HG03095 (cell line): ENCODE results near the gene STRN3.
A peak's percentile ranks its signal among the peaks of the same experiment; 100 is the strongest.
"Not testable (repeated sequence)": the region's sequence is repeated elsewhere in the genome, so short reads cannot be mapped to it uniquely, and the experiment has no call there.

Experiments used
- ATAC-seq: cut with Tn5 transposase; IDR thresholded peaks from one replicate; pipeline ENCODE4 v1.9.1; 2021; ENCODE audit warnings: moderate library complexity; ENCODE audit not compliant: unreplicated experiment

The STRN3 gene

GRCh38 chr14:30972882-30973582 is 53.1 kb downstream of the STRN3 start:
- ATAC-seq, result no peak

DNA sequence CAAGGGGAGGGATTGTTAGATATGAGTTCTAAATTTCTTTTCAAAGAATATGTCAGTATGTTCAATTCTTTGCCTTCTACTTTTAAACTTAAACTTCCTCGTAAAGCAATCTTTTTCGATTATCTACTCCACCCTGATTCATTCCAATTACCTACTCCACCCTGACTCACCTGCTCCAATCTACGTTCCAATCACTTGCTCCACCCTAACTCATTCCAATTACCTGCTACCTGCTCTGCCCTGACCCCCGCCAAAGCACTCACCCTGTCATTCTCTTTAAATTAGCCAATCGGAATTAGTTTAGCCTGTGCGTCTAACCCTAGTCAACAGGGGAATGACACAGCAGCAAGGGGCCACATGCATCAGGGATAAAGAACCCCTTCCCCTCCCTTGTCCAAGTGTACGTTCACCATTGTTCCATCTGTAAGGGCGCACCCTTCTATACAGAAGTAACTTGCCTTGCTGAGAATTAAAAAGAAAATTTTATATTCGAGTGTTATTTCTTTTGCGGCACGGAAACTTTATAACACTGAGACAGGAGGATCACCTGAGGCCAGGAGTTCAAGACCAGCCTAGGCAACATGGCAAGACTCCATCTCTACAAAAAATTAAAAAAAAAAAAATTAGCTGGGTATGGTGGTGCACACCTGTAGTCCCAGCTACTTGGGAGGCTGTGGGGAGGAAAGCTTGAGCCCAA is 54.0 kb downstream of the STRN3 start:
- ATAC-seq, result not testable (repeated sequence)

DNA sequence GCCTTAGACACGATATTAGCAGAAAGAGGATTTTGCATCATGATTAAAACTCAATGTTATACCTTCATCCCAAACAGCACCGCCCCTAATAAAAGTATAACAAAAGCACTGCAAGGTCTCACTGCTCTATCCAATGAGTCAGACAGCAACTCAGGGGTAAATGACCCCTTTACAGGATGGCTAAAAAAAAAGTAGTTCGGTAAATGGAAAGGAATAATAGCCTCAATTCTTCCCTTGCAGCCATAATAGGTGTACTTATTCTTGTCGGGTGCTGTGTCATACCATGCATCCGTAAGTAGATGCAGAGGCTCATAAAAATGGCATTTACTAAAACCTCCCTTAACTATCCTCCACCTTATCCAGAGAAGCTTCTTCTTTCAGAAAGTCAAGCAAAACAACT is 54.6 kb downstream of the STRN3 start:
- no peak for ATAC-seq

GRCh38 chr14:30969796-30970195 is 56.4 kb downstream of the STRN3 start:
- ATAC-seq, result peak; percentile 52

DNA sequence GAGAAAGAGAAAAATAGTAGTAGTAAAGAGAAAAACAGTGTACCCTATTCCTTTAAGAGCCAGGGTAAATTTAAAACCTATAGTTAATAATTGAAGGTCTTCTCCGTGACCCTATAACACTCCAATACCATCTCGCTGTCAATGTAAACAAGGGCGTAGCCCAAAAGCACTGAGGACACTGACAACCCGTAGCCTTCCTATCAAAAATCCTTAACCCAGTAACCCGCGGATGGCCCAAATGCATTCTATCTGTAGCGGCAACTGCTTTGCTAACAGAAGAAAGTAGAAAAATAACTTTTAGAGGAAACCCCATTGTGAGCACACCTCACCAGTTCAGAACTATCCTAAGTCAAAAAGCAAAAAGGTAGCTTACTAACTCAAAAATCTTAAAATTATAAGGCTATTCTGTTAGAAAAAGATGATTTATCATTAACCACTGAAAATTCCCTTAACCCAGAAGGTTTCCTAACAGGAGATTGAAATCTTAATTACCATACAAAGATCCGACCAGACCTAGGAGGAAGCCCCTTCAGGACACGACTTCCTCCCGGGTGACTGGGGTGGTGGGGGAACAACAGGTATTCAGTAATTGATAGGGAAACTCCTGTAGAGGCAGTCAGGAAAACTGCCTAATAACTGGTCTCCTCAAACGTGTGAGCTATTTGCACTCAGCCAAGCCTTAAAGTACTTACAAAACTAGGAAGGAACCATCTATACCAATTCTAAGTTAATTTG is 58.6 kb downstream of the STRN3 start:
- ATAC-seq, result not testable (repeated sequence)

DNA sequence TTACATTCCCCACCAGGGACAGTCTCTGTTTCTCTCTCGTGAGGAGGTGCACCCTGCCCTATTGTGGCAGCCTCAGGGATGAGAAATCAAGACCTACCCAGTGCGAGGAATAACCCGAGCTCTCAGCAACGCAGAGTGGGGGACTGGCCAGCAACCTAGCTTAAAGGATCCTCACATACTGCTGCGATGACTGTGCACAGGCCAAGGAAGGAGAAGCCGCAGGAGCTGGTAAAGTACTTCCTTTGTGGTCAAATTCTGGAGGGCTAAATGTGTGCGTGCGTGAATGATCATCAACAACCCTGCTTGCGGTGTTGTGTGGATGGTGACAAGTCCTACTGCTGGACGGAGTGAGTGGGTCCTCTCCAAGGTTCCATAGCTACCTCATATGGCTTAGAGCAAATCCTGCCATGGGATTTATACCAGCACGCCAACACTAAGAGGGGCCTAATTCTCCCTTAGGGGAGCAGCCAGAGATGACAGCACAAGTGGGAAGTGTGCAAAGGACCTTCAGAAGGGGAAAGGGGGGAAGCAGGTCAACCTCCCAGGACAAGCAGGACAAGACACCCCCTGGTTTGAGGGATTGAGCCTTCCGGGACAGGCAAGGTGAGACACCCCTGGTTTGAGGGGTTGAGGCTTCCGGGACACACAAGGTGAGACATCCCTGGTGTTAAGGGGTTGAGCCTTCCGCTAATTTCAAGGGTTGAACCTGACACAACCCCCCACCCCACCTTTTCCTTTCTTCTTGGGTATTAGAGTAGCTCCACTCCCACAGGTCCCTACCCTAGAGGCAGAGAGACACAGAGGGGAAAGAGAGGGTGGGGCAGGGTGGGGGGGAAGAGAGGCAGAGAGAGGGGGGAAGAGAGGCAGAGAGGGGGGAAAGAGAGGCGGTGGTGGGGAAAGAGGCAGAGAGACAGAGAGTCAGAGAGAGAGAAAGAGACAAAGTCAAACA is 59.5 kb downstream of the STRN3 start:
- no peak for ATAC-seq

- not testable (repeated sequence) for ATAC-seq
Observed at GRCh38 chr14:30965861-30966260, 60.3 kb downstream of the STRN3 start.

DNA sequence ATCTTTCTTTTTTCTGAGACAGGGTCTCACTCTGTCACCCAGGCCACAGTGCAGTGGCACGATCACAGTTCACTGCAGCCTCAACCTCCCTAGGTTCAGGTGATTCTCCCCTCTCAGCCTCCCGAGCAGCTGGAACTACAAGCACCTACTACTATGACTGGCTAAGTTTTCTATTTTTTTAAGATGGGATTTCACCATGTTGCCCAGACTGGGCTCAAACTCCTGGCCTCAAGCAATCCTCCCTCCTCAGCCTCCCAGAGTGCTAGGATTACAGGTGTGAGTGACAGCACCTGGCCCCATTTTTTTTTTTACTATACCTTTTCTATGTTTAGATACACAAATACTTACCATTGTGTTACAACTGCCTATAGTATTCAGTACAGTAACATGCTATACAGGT is 63.6 kb downstream of the STRN3 start:
- not testable (repeated sequence) for ATAC-seq

GRCh38 chr14:30961330-30961729 is 64.8 kb downstream of the STRN3 start:
- ATAC-seq, result no peak

- ATAC-seq, result no peak
Observed at GRCh38 chr14:30960216-30960615, 66.0 kb downstream of the STRN3 start.

DNA sequence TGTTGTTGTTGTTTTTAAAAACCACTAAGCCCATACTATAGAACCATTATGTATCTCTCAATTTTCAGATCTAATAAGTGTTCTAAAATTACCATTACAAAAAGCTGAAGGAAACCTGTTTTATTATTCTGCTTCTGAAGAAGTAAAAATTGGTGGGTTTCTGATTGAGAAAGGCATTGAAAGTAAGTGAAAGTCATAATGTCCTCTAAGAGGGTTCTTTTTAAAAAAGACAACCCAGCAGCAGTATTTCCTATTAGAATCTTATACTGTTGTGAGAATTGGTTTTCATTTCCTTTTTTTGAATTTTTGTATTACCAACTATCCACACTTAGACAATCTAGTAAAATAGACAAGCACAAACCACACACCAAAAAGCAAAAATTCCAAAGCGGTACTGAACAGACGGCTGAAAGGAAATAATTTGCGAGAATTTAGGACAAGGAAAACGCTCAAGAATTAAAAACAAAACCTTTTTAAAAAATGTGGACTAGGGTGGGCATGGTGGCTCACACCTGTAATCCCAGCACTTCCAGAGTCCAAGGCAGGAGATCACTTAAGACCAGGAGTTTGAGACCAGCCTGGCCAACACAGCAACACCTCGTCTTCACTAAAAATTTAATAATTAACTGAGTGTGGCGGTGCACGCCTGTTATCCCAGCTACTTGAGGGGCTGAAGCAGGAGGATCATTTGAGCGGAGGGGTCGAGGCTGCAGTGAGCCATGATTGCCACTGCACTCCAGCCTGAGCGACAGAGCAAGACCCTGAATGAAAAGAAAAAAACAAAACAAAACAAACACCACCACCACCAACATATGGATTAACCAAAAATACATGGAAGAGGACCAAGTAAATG is 67.4 kb downstream of the STRN3 start:
- ATAC-seq, result no peak

GRCh38 chr14:30957813-30958370 is 68.3 kb downstream of the STRN3 start:
- ATAC-seq, result no peak

GRCh38 chr14:30949651-30950050 is 76.5 kb downstream of the STRN3 start:
- no peak for ATAC-seq

DNA sequence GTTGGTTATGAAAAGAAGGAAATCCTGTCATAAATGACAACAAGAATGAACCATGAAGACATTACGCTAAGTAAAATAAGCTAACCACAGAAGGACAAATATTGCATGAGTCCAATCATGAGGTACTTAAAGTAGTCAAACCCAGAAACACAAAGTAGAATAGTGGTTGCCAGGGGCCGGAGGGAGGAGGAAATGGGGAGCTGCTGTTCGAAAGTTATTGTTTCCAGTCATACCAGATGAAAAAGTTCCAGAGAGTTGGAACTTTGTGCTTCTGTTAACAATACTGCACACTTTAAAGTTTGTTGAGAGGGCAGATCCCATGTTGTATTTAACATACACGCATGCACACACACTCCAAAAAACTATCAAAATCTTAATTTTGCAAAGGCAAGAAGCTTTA is 82.5 kb downstream of the STRN3 start:
- no peak for ATAC-seq

DNA sequence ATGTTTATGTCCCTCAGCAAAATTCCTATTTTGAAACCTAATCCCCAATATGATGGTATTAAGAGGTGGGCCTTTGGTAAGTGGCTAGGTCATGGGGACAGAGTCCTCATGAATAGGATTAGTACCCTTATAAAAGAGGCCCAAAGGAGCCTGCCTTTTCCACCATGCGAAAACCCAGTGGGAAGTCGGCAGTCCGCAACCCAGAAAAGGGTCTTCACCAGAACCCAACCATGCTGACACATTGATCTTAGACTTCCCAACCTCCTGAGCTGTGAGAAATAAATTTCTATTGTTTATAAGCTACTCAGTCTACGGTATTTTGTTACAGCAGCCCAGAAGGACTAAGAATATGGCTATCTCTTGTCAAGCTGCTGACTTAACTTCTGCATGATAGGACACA is 85.3 kb downstream of the STRN3 start:
- no peak for ATAC-seq

GRCh38 chr14:30938617-30939016 is 87.6 kb downstream of the STRN3 start:
- ATAC-seq, result no peak

- no peak for ATAC-seq
Observed at GRCh38 chr14:30935445-30935844, 90.7 kb downstream of the STRN3 start.

GRCh38 chr14:30933937-30934336 is 92.2 kb downstream of the STRN3 start:
- not testable (repeated sequence) for ATAC-seq

GRCh38 chr14:30928462-30928861 is 97.7 kb downstream of the STRN3 start:
- ATAC-seq, result no peak

DNA sequence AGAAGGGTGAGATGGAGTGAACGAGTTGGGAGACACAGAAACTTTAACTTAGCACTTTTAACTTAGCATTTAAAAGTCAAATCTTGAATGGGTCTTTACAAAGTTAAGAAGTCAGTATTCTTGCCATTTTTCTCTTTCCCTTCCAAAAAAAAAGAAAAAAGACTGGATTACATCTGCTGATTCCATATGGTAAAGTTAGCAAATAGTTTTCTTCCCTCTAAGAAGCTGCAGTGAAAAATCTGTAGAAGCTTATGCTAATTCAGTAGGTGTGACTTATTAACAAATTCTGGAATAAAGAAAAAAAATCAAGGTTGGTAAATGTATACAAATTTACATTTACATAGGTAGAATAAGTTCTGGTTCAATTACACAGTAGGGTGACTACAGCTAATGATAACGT is 100.9 kb downstream of the STRN3 start:
- no peak for ATAC-seq
